IMR-90 (cell line): Measurements from ENCODE around the gene KANSL3. TPM values are rescaled to one million over a fixed set of nuclear protein-coding genes. Genes with fewer than 3 reads are reported as not detected.

Experiments used
- ATAC-seq: fragments of 200-7000 bp; cut with Tn5 transposase; 2 replicates; pipeline ENCODE4 v1.9.1; 2020; ENCODE audit warnings: low read depth, mild to moderate bottlenecking, moderate library complexity
- BruUV-seq: library from RNA; stranded (reverse); fragments of 400-500 nt; replicated peaks from 2 replicates; lab custom pipeline; 2021; lab: Mats Ljungman, UMichigan
- CTCF ChIA-PET: fragments of 300-600 bp; formaldehyde crosslinking; extraction: SDS; loops from one replicate; lab custom pipeline; 2021; ENCODE audit warnings: antibody characterized with exemption; lab: Yijun Ruan, JAX
- POLR2A ChIA-PET: fragments of 300-600 bp; sonication (Branson Sonifier 250); formaldehyde crosslinking; loops from one replicate; lab custom pipeline; 2022; ENCODE audit warnings: antibody characterized with exemption; ENCODE audit not compliant: unreplicated experiment; lab: Charles Lee
- DNase-seq: peaks from one replicate; pipeline ENCODE4 v3.0.0; 2013
- H2AFZ ChIP-seq: replicated peaks from 2 replicates; pipeline ENCODE3; 2013; ENCODE audit warnings: low read length, mild to moderate bottlenecking; ENCODE audit not compliant: poor library complexity
- H2AK5ac ChIP-seq: 2 replicates; pipeline ENCODE4 v1.6.1; 2013; ENCODE audit warnings: low read depth, low read length, inconsistent platforms
- H2AK9ac ChIP-seq: replicated peaks from 2 replicates; pipeline ENCODE3; 2013; ENCODE audit warnings: mild to moderate bottlenecking, low read depth, low read length, moderate library complexity; ENCODE audit not compliant: poor library complexity
- H2BK120ac ChIP-seq: 2 replicates; pipeline ENCODE4 v1.6.1; 2013; ENCODE audit warnings: low read depth, low read length, inconsistent platforms
- H2BK15ac ChIP-seq: 3 replicates; pipeline ENCODE4 v1.6.1; 2013; ENCODE audit warnings: low read depth, low read length, inconsistent platforms
- H2BK20ac ChIP-seq: 2 replicates; pipeline ENCODE4 v1.6.1; 2013; ENCODE audit warnings: low read depth, mild to moderate bottlenecking, inconsistent platforms, low read length, moderate library complexity
- H2BK5ac ChIP-seq: 2 replicates; pipeline ENCODE4 v1.6.1; 2013; ENCODE audit warnings: mild to moderate bottlenecking, low read depth, low read length, inconsistent platforms; ENCODE audit not compliant: poor library complexity, severe bottlenecking
- H3K14ac ChIP-seq: replicated peaks from 2 replicates; pipeline ENCODE4 v1.6.1; 2013; ENCODE audit warnings: low read depth, low read length, inconsistent platforms
- H3K18ac ChIP-seq: 2 replicates; pipeline ENCODE4 v1.6.1; 2013; ENCODE audit warnings: low read depth, low read length, control low read depth
- H3K23ac ChIP-seq: 2 replicates; pipeline ENCODE4 v1.6.1; 2013; ENCODE audit warnings: low read depth, low read length, inconsistent platforms
- H3K27ac ChIP-seq: 2 replicates; pipeline ENCODE4 v1.5.1; 2013; ENCODE audit warnings: mild to moderate bottlenecking, control low read depth, low read length; ENCODE audit not compliant: insufficient read depth
- H3K27me3 ChIP-seq: 2 replicates; pipeline ENCODE4 v1.6.1; 2013; ENCODE audit warnings: low read length; ENCODE audit not compliant: control insufficient read depth, insufficient read depth
- H3K36me3 ChIP-seq: 2 replicates; pipeline ENCODE4 v1.6.1; 2013; ENCODE audit warnings: low read length, mixed read lengths; ENCODE audit not compliant: control insufficient read depth, insufficient read depth
- H3K4ac ChIP-seq: 2 replicates; pipeline ENCODE4 v1.6.1; 2013; ENCODE audit warnings: low read depth, low read length, inconsistent platforms
- H3K4me1 ChIP-seq: 2 replicates; pipeline ENCODE4 v1.6.1; 2013; ENCODE audit warnings: low read length, mixed read lengths; ENCODE audit not compliant: control insufficient read depth, insufficient read depth
- H3K4me2 ChIP-seq: 2 replicates; pipeline ENCODE4 v1.6.1; 2013; ENCODE audit warnings: low read depth, mild to moderate bottlenecking, control low read depth, low read length, moderate library complexity
- H3K4me3 ChIP-seq: 2 replicates; pipeline ENCODE4 v1.5.1; 2013; ENCODE audit warnings: low read depth, mild to moderate bottlenecking, control low read depth, low read length, moderate library complexity; ENCODE audit not compliant: insufficient read depth
- H3K56ac ChIP-seq: 2 replicates; pipeline ENCODE4 v1.6.1; 2013; ENCODE audit warnings: low read length, inconsistent platforms; ENCODE audit not compliant: insufficient read depth; ENCODE audit errors: extremely low read depth
- H3K79me1 ChIP-seq, 2 experiments: 2 replicates each; pipeline ENCODE4 v1.6.1; 2013; ENCODE audit warnings: low read length in 2 of 2, inconsistent platforms in 1 of 2, low read depth in 1 of 2
- H3K9ac ChIP-seq: 2 replicates; pipeline ENCODE4 v1.6.1; 2013; ENCODE audit warnings: low read depth, low read length, control low read depth
- H3K9me1 ChIP-seq: 2 replicates; pipeline ENCODE4 v1.6.1; 2013; ENCODE audit warnings: low read length, inconsistent platforms; ENCODE audit not compliant: insufficient read depth
- H3K9me3 ChIP-seq: 2 replicates; pipeline ENCODE4 v1.6.1; 2013; ENCODE audit warnings: low read length; ENCODE audit not compliant: control insufficient read depth, insufficient read depth
- H4K20me1 ChIP-seq: 2 replicates; pipeline ENCODE4 v1.6.1; 2013; ENCODE audit warnings: low read length, inconsistent platforms; ENCODE audit not compliant: insufficient read depth
- H4K5ac ChIP-seq: 2 replicates; pipeline ENCODE4 v1.6.1; 2013; ENCODE audit warnings: mild to moderate bottlenecking, low read depth, low read length, control low read depth
- H4K8ac ChIP-seq, 2 experiments: 2 replicates each; pipeline ENCODE4 v1.6.1; 2013; ENCODE audit warnings: low read depth in 2 of 2, low read length in 2 of 2, control low read depth in 1 of 2, inconsistent platforms in 1 of 2
- H4K91ac ChIP-seq: 2 replicates; pipeline ENCODE4 v1.6.1; 2013; ENCODE audit warnings: low read depth, low read length, inconsistent platforms; ENCODE audit not compliant: insufficient read depth
- ELK1 ChIP-seq: fragments of 150-350 bp; IDR thresholded peaks from 2 replicates; pipeline ENCODE4 v1.6.1; 2016; ENCODE audit warnings: low read depth, mild to moderate bottlenecking, low read length, moderate library complexity, borderline replicate concordance
- FOS ChIP-seq: fragments of 150-350 bp; IDR thresholded peaks from 2 replicates; pipeline ENCODE4 v1.6.1; 2016; ENCODE audit warnings: low read depth, low read length
- MAFK ChIP-seq: IDR thresholded peaks from 2 replicates; pipeline ENCODE4 v1.6.1; 2012; ENCODE audit warnings: low read depth, low read length, improper control_type of control experiment
- MXI1 ChIP-seq: IDR thresholded peaks from 2 replicates; pipeline ENCODE4 v1.6.1; 2012; ENCODE audit warnings: low read depth, mild to moderate bottlenecking, low read length, moderate library complexity, borderline replicate concordance
- RCOR1 ChIP-seq: IDR thresholded peaks from 2 replicates; pipeline ENCODE4 v1.6.1; 2012; ENCODE audit warnings: mild to moderate bottlenecking, low read length, improper control_type of control experiment; ENCODE audit not compliant: insufficient replicate concordance
- USF2 ChIP-seq: fragments of 150-350 bp; IDR thresholded peaks from 2 replicates; pipeline ENCODE4 v1.6.1; 2017; ENCODE audit warnings: mild to moderate bottlenecking, antibody characterized with exemption, low read length, low read depth
- WGBS, 2 experiments: methylation state at CpG; one replicate each; pipeline versions ENCODE4 v1.1.5 to v1.1.7; 2013; ENCODE audit warnings: missing lambda C conversion rate in 2 of 2; ENCODE audit not compliant: insufficient read length in 1 of 2; ENCODE audit errors: extremely low coverage in 2 of 2; 5-methylcytosine and 5-hydroxymethylcytosine counted together
- dilution Hi-C: fragments of 300-500 bp; cut with HindIII; formaldehyde crosslinking; loops from one replicate; pipeline ENCODE4 v1.14.3; 2018; ENCODE audit warnings: low sequenced_read_pairs; ENCODE audit not compliant: unreplicated experiment
- in situ Hi-C: fragments of 300-500 bp; cut with MboI; formaldehyde crosslinking; loops from 3 replicates; pipeline ENCODE4 v1.14.3; 2019; ENCODE audit warnings: low sequenced_read_pairs, inconsistent platforms, mixed read lengths
- intact Hi-C: fragments of 100-400 bp; cut with micrococcal nuclease; formaldehyde crosslinking; loops from 2 replicates; pipeline ENCODE4 v1.10.0; 2022
- polyA plus RNA-seq, 3 experiments: library from polyadenylated mRNA; depleted of rRNA; stranded (reverse); fragments of >200 nt; gene quantifications; 2 replicates each; pipeline ENCODE4 v1.2.3, GENCODE V29; 2012; ENCODE audit warnings: low replicate concordance in 1 of 3
- total RNA-seq: library from RNA; depleted of rRNA; stranded (reverse); fragments of >200 nt; gene quantifications from 2 replicates; pipeline ENCODE4 v1.2.3, GENCODE V29; 2012

The KANSL3 gene
- total and polyA plus RNA-seq, 2 of the 4 experiments (the other 2 are of a cell fraction) = 22.2 to 26.3 TPM

GRCh38 chr2:96683972-96684820 lies 46.1 kb upstream of the KANSL3 start (continued):
- TF ChIP-seq MXI1 = no peak

GRCh38 chr2:96683307-96683706 lies 45.2 kb upstream of the KANSL3 start:
- POLR2A ChIA-PET = no interaction called here
- CTCF ChIA-PET = no interaction called here
- in situ Hi-C loops = no loop called here

More at GRCh38 chr2:96683307-96683706, 45.2 kb upstream of the KANSL3 start:
- Histone ChIP-seq H3K36me3 (no peaks in the 10 kb centered on the region), H3K14ac (no peak overlapping the region), H3K27me3 (peaks cover 21% of the 10 kb centered on the region), H4K5ac (no peak overlapping the region), H2AK9ac (no peak overlapping the region), H4K91ac (no peak overlapping the region), H3K9me3 (no peaks in the 10 kb centered on the region), H3K56ac (no peak overlapping the region), H3K4me3 (no peak overlapping the region), H3K4me2 (no peak overlapping the region), H4K20me1 (no peaks in the 10 kb centered on the region), H3K4me1 (peaks cover 12% of the 10 kb centered on the region; the same call in 1 of the 2 replicates), H2BK20ac (no peak overlapping the region), H3K18ac (no peak overlapping the region), H3K79me1 (no peaks in the 10 kb centered on the region), H4K8ac (no peak overlapping the region), H2BK120ac (no peak overlapping the region), H2AFZ (no peak overlapping the region), H3K9ac (no peak overlapping the region), H3K23ac (no peak overlapping the region), H3K27ac (no peak overlapping the region), H3K4ac (no peak overlapping the region), H3K9me1 (no peaks in the 10 kb centered on the region), H2BK5ac (no peak overlapping the region), H2BK15ac (no peak overlapping the region), H2AK5ac (no peak overlapping the region)
- ATAC-seq (no peak), DNase-seq (no peak)
- intact Hi-C loops = no loop called here
- dilution Hi-C loops = no loop called here
- BruUV-seq = no TSS peak
- no peak for TF ChIP-seq RCOR1
- TF ChIP-seq MAFK = no peak
- no peak for TF ChIP-seq USF2
- TF ChIP-seq FOS = no peak
- TF ChIP-seq ELK1 = no peak
- 88% methylated on average over 2 of the region's 5 CpGs; no CpG with 5 or more reads in 1 of the 2 experiments for WGBS, 2 experiments
